GM06990 (cell line): ENCODE results near the gene EPO.

Source experiments
- DNase-seq: peaks from one replicate; pipeline ENCODE4 v3.0.0-alpha.2; 2011; ENCODE audit not compliant: insufficient read length; ENCODE audit errors: extremely low read depth
- H3K27me3 ChIP-seq: replicated peaks from 2 replicates; pipeline ENCODE4 v1.6.0; 2011; ENCODE audit warnings: low read length; ENCODE audit not compliant: control insufficient read depth, insufficient read depth
- H3K36me3 ChIP-seq: 2 replicates; pipeline ENCODE4 v1.5.1; 2011; ENCODE audit warnings: low read length; ENCODE audit not compliant: control insufficient read depth, insufficient read depth
- H3K4me3 ChIP-seq: replicated peaks from 2 replicates; pipeline ENCODE4 v1.5.1; 2011; ENCODE audit warnings: low read depth, mild to moderate bottlenecking, control low read depth, low read length
- TF ChIP-seq, protein P1 (sequence below): IDR thresholded peaks from 2 replicates; pipeline ENCODE4 v1.5.1; 2011; ENCODE audit warnings: low read length, control low read depth, mild to moderate bottlenecking, inconsistent platforms; ENCODE audit not compliant: insufficient read depth, poor library complexity, severe bottlenecking

Gene EPO

DNA sequence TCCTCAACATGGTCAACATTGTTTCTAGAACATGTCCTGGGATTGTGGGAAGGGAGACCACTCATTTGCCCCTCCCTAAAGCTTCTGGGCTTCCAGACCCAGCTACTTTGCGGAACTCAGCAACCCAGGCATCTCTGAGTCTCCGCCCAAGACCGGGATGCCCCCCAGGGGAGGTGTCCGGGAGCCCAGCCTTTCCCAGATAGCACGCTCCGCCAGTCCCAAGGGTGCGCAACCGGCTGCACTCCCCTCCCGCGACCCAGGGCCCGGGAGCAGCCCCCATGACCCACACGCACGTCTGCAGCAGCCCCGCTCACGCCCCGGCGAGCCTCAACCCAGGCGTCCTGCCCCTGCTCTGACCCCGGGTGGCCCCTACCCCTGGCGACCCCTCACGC lies at the start of gene EPO:
Gene EPO, plus strand, starts transcription at position 190 of the 392 bp plus-strand sequence. CDS start 513 bp downstream, outside the sequence.
- TF ChIP-seq, protein P1, sequence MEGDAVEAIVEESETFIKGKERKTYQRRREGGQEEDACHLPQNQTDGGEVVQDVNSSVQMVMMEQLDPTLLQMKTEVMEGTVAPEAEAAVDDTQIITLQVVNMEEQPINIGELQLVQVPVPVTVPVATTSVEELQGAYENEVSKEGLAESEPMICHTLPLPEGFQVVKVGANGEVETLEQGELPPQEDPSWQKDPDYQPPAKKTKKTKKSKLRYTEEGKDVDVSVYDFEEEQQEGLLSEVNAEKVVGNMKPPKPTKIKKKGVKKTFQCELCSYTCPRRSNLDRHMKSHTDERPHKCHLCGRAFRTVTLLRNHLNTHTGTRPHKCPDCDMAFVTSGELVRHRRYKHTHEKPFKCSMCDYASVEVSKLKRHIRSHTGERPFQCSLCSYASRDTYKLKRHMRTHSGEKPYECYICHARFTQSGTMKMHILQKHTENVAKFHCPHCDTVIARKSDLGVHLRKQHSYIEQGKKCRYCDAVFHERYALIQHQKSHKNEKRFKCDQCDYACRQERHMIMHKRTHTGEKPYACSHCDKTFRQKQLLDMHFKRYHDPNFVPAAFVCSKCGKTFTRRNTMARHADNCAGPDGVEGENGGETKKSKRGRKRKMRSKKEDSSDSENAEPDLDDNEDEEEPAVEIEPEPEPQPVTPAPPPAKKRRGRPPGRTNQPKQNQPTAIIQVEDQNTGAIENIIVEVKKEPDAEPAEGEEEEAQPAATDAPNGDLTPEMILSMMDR: no peak
- Histone ChIP-seq H3K36me3 (no peaks in the 10 kb centered on the region), H3K4me3 (no peak within 1 kb of the TSS), H3K27me3 (peaks cover 1% of the 10 kb centered on the region)
- no peak for DNase-seq

DNA sequence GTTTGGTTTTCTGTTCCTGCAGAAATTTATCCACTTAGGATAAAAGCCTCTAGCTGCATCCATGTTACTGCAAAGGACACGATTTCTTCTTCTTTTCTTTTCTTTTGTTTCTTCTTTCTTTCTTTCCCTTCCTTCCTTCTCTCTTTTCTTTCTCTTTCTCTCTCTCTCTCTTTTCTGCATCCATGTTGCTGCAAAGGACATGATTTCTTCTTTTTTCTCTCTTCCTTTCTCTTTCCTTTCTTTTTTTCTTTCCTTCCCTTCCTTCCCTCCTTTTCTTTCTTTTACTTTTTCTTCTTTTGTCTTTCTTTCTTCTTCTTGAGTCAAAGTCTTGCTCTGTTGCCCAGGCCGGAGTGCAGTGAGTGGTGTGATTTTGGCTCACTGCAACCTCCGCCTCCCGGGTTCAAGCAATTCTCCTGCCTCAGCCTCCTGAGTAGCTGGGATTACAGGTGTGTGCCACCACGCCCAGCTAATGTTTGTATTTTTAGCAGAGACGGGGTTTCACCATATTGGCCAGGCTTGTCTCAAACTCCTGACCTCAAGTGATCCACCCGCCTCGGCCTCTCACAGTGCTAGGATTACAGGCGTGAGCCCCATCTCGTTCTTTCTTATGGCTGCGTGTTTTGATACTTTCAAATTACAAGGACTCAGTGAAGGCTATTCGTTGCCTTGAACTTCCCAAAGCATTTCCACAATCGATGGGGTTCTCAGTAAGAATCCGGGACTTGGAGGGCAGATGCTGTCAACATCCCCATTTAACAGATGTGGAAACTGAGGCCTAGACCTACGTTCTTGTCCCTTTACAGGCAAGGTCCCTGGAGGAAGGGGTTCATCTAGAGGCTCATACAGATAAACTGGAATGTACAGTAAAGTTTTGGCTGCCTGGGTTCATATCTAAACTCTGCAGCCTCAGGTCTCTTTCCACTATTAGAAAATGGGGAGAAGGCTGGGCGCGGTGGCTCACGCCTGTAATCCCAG lies 48.6 kb upstream of the EPO start:
- H3K36me3 ChIP-seq: peaks cover 3% of the 10 kb centered on the region
- no peak overlapping the region for H3K4me3 ChIP-seq
- H3K27me3 ChIP-seq: no peaks in the 10 kb centered on the region
- no peak for DNase-seq
- TF ChIP-seq, protein P1: no peak

DNA sequence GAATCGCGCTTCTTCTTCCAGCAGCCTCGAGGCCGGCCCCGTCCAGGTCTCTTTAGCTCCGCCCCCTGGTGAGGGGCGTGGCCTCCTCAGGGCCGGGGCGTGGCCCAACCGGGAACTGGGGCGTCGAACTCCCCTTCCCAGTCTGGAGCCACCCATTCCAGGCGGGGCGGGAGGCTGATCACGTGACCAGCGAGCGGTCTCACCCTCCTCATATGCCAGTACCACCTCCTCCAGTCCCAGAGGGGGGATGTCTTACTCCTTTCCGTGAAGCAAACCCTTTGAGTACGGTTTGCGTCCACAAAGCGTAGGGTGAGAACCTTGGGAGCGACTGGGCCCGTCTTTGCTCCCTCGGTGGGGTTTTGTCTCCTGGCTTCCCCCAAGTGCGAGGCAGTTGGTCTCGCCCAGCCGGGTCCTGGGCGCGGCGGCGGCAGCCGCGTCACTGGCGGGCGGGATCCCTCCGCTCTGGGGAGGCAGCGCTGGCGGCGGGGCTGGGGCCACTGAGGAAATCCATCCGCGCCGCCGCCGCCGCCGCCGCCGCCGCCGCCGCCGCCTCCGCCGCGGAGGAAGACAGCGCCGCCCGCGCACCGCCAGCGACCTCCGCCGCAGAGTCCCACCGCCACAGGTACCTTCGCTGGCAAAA lies 46.8 kb upstream of the EPO start, which contains the start of gene GNB2:
Gene GNB2, plus strand, starts transcription at position 439 of the 640 bp plus-strand sequence. CDS start 2,526 bp downstream, outside the sequence.
- Histone ChIP-seq H3K4me3 (peak within 1 kb of the TSS; percentile 96), H3K27me3 (no peaks in the 10 kb centered on the region), H3K36me3 (peaks cover 19% of the 10 kb centered on the region)
- TF ChIP-seq, protein P1: no peak
- DNase-seq: peak; percentile 99

DNA sequence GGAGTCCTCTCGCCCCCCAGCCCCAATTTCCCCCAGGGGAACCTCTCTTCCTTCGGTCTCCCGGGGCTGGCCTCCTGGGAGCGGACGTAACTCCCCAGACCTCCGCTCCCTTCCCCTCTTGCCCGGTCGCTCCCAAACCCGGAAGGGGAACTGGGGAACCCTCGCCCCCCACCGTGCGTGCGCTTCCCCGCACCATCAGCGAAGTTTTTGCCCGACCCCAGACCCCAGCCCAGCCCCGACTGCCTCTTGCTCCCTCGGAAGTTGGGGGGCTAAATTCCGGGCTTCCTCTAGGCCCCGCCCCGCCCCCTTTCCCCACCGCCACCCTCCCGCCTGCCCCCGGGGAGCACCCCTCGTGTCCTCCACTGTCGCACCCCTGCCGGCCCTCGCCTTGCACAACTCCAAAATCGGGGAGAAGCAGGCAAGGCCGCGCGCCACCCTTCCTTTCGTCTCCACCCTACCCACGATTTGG lies 46.3 kb upstream of the EPO start:
- TF ChIP-seq, protein P1: no peak

DNA sequence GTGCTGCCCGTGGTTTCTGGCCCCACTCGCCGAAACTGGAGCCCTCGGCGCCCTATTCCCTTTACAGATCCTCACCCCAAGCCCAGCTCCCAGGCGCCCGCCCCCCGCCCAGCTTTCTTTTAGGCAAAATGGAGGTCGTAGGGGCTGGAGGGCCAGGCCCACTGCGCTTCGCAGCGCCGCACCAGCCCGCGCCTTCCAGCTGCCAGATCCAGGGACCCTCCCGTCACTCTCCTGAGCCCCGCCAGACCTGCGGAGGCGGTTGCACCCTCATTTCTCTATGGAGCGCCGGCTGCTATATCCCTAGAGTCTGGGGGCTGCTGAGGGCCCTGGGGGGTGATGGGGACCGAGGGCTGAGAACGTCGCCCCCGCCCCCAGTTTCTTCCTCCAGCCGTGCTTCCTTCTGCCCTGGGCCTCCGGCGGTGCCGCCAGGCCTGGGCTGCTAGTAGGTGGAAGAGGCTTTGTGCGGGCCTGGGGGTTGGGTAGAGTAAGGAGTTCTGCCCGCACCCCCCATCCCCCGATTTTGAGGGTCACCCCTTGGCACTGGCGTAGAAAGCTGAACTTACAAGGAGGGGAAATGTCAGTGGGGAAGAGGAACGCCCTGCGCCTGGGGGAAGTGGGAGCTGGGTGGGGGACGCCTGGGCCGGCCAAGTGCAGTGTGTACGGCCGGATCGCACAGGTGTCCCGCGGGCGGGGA lies 45.7 kb upstream of the EPO start:
- H3K4me3 ChIP-seq: peak overlapping the region; percentile 96
- DNase-seq: no peak
- H3K27me3 ChIP-seq: no peaks in the 10 kb centered on the region
- peaks cover 22% of the 10 kb centered on the region for H3K36me3 ChIP-seq
- TF ChIP-seq, protein P1: no peak

More for the DNA sequence above, 46.3 kb upstream of the EPO start:
- DNase-seq: peak; percentile 80
- H3K27me3 ChIP-seq: no peaks in the 10 kb centered on the region
- H3K4me3 ChIP-seq: peak overlapping the region; percentile 96
- H3K36me3 ChIP-seq: peaks cover 22% of the 10 kb centered on the region
